Medulla oblongata (tissue), 1 donor: ENCODE results near the gene PRAMEF33.
"Not testable (repeated sequence)": the region's sequence is repeated elsewhere in the genome, so short reads cannot be mapped to it uniquely, and the experiment has no call there.

ENCODE experiments used
- DNase-seq: peaks from one replicate; pipeline ENCODE4 v3.0.0-alpha.2; 2015; ENCODE audit errors: extremely low spot score

Gene PRAMEF33, protein sequence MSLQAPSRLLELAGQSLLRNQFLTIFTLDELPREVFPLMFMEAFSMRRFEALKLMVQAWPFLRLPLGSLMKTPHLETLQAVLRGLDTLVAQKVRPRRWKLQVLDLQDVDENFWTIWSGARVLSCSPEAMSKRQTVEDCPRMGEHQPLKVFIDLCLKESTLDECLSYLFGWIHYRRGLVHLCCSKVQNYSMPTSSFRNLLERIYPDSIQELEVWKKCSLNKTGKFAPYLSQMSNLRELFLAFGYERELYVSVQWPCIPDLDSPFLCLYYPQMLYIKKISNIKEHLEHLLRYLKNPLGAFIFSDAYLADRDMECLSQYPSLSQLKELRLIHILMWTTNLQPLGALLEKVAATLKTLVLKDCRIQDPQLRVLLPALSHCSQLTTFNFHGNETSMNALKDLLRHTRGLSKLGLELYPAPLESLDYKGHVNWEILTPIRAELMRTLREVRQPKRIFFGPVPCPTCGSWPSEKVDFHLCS

DNA sequence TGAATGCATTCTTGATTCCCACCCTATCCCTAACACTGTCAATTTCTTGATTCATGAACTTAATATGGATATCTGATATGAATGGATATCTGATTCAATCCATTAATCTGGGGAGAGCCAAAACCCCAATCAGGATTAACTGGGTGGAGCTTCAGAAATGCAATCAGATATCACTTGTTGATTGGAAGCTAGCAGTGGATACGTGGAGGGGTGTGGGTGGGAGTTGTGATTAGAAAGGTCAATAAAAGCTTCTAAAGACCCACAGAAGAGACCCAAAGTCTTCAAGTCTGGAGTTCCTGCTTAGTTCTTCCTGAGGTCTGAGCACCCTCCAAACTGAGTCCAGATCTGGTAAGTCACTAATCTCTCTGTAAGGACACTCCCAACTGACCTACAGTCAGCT lies at the start of gene PRAMEF33:
Gene PRAMEF33, plus strand, starts transcription at position 301 of the 400 bp plus-strand sequence. CDS start 2,416 bp downstream, outside the sequence.
- not testable (repeated sequence) for DNase-seq

DNA sequence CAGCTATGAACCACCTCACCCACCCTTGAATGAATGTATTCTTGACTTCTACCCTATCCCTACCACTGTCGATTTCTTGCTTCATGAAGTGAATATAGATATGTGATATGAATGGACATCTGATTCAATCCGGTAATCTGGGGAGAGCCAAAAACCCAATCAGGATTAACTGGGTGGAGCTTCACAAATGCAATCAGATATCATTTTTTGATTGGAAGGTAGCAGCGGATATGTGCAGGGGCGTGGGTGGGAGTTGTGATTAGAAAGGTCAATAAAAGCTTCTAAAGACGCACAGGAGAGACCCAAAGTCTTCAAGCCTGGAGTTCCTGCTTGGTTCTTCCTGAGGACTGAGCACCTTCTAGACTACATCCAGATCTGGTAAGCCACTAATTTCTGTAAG lies 49.4 kb upstream of the PRAMEF33 start, which contains the start of gene PRAMEF5:
Gene PRAMEF5, plus strand, starts transcription at position 301 of the 400 bp plus-strand sequence. CDS start 5,071 bp downstream, outside the sequence.
- not testable (repeated sequence) for DNase-seq

DNA sequence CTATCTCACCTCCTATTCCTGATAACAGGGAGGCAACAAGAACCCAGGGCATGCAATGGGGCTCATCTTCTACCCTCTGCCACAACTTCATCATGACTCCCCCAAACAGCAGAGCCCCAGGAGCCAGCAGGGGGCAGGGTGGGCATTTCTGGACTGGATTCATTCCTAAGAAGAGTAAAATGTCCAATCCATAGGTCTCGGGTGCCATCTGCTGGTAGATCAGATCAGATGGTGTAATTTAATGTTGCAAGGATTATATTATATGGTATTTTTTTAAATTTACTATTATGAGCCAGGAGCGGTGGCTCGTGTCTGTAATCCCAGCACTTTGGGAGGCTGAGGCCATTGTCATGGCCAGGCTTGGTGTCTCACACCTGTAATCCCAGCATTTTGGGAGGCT lies 38.2 kb upstream of the PRAMEF33 start:
- not testable (repeated sequence) for DNase-seq

DNA sequence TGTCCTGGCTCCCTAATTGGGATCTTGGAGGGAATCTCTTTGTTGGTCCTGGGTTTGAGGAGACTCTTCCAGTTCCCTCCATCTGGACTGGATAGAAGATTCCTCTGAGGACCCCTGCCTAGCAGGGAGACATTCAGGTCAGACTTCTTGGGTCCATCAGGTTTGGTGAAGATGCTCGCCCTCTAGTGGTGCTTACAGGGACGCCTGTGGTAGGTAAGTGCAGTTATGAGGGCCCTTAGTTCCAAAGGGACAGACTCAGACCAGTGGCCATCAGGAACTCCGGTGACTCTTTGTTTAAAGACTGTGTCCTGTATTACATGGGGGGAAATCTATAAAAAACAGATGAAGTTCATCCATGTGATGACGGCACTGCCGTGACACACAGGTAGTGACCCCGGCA lies 26.3 kb upstream of the PRAMEF33 start:
- not testable (repeated sequence) for DNase-seq

DNA sequence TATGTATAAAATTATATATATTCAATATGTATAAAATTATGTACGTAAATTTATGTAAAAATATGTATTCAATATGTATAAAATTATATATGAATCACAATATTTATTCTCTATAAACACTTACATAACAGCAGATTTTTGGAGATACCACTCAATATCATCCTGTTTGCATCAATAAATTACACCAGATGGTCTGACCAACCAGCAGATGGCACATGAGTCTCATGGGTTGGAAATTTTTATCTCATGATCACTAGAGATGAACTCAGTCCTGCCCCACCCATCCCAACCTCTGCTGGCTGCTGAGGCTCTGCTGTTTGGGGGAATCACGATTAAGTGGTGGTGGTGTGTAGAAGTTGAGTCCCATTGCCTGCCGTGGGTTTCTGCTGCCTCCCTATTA lies 23.7 kb upstream of the PRAMEF33 start:
- not testable (repeated sequence) for DNase-seq

DNA sequence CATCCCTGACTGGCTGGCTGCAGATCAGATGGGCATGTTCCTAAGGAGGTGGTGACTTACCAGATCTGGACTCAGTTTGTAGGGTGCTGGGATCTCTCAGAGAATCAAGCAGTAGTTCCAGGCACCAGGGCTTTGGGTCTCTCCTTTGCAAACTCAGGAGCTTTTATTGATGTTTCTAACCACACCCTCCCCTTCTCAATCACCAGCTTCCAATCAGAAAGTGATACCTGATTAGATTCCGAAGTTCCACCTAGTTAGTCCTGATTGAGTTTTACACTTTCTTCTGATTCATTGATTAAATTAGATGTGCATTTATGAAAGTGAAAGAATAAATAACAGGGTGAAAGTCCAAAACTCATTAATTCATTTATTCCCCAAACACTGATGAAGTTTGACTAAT lies 18.3 kb upstream of the PRAMEF33 start, which contains the start of gene PRAMEF8:
Gene PRAMEF8, minus strand, starts transcription at position 101 of the 400 bp plus-strand sequence. CDS start 1,046 bp downstream, outside the sequence.
- DNase-seq: not testable (repeated sequence)

DNA sequence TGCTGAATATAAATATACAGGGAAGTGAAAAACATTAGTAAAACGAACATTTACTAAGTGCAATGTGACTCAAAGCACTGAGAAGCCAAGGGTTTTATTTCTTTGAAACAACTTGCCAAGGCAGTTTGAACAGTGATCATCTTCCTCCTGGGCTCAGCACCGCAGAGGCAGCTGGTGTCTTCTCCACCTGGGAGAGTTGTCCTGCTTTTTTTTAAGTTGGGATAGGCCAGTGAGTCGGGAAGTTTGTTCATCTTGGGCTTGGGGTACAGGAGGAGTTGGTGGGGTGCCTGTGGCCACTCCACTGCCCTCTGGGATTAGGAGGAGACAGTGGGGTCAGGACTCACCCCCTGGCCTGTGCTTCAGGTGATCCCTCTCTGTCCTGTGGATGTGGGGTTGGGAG lies 14.3 kb upstream of the PRAMEF33 start:
- not testable (repeated sequence) for DNase-seq

DNA sequence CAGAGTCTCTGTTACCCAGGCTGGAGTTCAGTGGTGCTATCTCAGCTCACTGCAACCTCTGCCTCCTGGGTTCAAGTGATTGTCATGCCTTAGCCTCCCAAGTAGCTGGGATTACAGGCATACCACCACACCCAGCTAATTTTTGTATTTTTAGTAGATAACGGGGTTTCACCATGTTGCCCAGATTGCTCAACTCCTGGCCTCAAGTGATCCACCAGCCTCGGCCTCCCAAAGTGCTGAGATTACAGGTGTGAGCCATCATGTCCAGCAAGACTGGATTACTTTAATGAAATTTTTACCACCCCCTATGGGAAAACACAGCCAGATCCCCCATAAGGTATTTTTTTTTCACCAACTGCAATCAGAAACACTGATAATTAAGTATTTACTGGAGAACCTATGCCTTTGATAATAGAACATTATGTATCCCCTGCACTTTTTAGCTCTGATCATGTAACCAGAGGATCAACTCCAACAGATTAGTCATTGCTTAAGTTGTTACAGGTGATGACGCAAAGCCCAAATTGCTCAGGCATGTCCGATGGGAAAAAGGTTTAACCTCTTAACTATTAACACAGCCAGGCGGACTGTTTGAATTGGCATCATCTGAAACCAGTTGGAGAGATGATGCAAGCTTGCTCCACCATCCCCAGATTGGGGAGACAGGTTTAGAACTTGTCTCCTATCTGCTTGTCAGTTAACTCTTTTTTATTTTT lies 6.0 kb upstream of the PRAMEF33 start:
- DNase-seq: not testable (repeated sequence)

DNA sequence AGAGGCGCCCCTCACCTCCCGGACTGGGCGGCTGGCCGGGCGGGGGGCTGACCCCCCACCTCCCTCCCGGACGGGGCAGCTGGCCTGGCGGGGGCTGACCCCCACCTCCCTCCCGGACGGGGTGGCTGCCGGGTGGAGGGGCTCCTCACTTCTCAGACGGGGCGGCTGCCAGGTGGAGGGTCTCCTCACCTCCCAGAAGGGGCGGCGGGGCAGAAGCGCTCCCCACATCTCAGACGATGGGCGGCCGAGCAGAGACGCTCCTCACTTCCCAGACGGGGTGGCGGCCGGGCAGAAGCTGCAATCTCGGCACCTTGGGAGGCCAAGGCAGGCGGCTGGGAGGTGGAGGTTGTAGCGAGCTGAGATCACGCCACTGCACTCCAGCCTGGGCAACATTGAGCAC lies 4.6 kb upstream of the PRAMEF33 start:
- not testable (repeated sequence) for DNase-seq

DNA sequence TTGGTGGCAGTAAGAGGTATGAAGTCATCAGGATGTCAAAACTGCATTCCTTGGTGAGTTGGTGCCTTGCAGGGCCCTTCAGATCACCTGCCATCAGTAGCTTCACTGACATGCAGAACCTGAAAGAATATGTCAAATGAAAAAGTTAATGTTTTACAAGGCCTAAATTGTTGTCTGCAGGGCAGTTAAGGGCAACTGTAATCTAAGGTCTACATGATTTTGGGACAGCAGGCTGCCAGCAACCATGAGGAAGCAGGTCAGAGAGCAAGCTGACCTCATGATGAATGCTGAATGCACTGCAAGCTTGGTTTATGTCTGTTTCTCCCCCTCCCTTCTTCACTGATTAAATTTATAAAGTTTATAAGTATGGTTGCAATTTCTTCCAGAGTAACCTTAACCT lies 1.1 kb upstream of the PRAMEF33 start:
- DNase-seq: not testable (repeated sequence)

DNA sequence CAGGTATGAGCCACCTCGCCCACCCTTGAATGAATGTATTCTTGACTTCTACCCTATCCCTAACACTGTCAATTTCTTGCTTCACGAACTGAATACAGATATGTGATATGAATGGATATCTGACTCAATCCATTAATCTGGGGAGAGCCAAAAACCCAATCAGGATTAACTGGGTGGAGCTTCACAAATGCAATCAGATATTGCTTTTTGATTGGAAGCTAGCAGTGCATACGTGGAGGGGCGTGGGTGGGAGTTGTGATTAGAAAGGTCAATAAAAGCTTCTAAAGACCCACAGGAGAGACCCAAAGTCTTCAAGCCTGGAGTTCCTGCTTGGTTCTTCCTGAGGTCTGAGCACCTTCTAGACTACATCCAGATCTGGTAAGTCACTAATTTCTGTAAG lies 11.9 kb downstream of the PRAMEF33 start, which contains the start of gene PRAMEF15:
Gene PRAMEF15, plus strand, starts transcription at position 301 of the 400 bp plus-strand sequence. CDS start 2,827 bp downstream, outside the sequence.
- not testable (repeated sequence) for DNase-seq

DNA sequence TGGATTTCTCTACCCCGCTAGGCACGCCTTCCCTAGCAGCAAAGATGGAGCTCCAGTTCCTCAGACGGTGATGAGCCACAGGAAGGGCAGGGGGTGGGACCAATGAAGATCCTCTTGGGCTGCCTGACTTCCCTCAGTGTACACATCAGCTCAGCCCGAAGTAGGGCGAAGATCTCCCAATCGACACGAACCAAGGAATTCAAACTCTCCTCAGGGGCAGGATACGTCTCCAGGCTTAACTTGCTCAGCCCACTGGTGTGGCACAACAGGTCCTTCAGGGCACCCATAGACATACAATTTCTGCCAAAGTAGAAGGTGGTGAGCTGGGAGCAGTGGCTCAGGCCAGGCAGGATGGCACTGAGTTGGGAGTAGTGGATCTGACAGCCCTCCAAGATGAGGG lies 39.2 kb downstream of the PRAMEF33 start:
- DNase-seq: not testable (repeated sequence)

DNA sequence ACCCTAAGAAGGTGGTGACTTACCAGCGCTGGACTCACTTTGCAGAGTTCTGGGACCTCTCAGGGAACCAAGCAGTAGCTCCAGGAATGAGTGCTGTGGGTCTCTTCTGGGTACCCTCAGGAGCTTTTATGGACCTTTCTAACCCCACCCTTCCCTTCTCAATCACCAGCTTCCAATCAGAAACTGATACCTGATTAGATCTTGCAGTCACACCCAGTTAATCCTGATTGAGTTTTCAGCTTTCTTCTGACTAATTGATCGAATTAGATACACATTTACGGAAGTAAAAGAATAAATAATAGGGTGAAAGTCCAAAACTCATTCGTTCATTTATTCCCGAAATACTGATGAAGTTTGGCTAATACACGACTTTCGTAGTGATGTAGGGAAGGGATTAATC lies 43.7 kb downstream of the PRAMEF33 start, which contains the start of gene PRAMEF14:
Gene PRAMEF14, minus strand, starts transcription at position 101 of the 400 bp plus-strand sequence. CDS start 1,820 bp downstream, outside the sequence.
- not testable (repeated sequence) for DNase-seq

DNA sequence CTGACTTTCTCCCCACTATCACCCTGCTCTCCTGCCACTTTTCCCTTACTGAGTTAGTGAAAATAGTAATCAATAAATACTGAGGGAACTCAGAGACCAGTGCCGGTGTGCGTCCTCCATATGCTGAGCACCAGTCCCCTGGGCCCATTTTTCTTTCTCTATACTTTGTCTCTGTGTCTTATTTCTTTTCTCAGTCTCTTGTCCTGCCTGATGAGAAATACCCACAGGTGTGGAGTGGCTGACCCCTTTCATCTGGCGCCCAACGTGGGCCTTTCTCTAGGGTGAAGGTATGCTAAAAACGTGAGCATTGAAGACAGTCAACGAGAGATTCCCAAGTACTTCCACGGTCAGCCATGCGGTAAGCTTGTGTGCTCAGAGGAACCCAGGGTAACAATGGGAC lies 50.1 kb downstream of the PRAMEF33 start:
- DNase-seq: not testable (repeated sequence)

DNA sequence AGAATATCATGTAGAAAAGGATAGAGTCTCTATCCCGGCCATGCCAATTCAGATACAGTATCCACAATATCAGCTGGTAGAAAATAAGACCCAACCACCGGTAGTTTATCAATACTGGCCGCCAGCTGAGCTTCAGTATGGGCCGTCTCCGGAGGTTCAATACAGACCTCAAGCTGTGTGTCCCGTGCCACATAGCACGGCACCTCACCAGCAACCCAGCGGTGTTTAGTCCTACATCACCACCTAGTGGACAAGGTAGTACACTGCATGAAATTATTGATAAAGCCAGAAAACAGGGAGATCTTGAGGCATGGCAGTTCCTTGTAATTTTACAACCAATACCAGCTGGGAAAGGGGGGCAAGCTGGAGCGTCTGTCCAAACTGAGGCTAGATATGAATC lies 51.1 kb downstream of the PRAMEF33 start:
- DNase-seq: not testable (repeated sequence)

DNA sequence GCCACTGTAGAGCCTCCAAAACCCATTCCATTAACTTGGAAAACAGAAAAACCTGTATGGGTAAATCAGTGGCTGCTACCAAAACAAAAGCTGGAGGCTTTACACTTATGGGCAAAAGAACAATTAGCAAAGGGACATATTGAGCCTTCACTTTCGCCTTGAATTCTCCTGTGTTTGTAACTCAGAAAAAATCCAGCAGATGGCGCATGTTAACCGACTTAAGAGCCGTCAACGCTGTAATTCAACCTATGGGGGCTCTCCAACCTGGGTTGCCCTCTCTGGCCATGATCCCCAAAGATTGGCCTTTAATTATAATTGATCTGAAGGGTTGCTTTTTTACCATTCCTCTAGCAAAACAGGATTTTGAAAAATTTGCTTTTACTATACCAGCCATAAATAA lies 53.4 kb downstream of the PRAMEF33 start:
- DNase-seq: peak; percentile 72
